ENCODE results near the gene CAB39L. TPM values are rescaled to one million over a fixed set of nuclear protein-coding genes. Genes with fewer than 3 reads are reported as not detected.
A peak's percentile ranks its signal among the peaks of the same experiment; 100 is the strongest.

CAB39L gene
- total and polyA plus RNA-seq, 9 of the 15 experiments (the other 6 are each of a cell fraction or from before 2014, with no cell fraction given): 1.1 to 4.2 (median 2.6) TPM

DNA sequence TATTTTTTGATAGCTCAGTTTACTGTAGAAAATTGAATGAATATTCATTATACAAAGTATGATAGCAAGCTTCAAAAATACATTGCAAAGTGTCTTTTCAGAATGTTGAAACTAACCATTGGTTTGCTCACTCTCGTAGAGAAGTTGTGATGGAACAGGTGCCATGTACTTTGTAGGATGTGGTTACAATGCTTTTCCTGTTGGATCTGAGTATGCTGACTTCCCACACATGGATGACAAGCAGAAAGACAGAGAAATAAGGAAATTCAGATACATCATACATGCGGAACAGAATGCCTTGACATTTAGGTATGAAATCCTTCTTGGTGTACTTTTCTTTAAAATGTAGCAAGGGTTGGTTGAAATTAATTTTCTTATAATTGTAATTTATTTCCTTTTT is 165.7 kb downstream of the CAB39L start:
- H3K4me2 ChIP-seq (ENCODE audit: insufficient read depth, low read length): no peak overlapping the region
- H4K20me1 ChIP-seq (replicated peaks; ENCODE audit: control insufficient read depth, insufficient read depth, low read length): no peaks in the 10 kb centered on the region
- in situ Hi-C loops (cut with MboI) (no loop called here), intact Hi-C loops (cut with micrococcal nuclease) (no loop called here)
- no peaks in the 10 kb centered on the region for H3K79me2 ChIP-seq (ENCODE audit: control insufficient read depth, insufficient read depth, low read length)
- H3K9me3 ChIP-seq (replicated peaks; ENCODE audit: control insufficient read depth, insufficient read depth, low read depth, low read length): no peaks in the 10 kb centered on the region
- H3K4me3 ChIP-seq: no peak overlapping the region
- H3K27me3 ChIP-seq (ENCODE audit: control insufficient read depth in 2 of 2, insufficient read depth in 2 of 2, low read length in 2 of 2): no peaks in the 10 kb centered on the region
- BruUV-seq (replicated peaks): no TSS peak
- H2AFZ ChIP-seq (ENCODE audit: low read depth, low read length): no peak overlapping the region
- no peaks in the 10 kb centered on the region for H3K4me1 ChIP-seq (replicated peaks in 1 of 2; ENCODE audit: control insufficient read depth in 2 of 2, insufficient read depth in 2 of 2, low read length in 2 of 2)
- ATAC-seq (no peak), DNase-seq (ENCODE audit: extremely low read depth in 1 of 4, low spot score in 3 of 4) (no peak), FAIRE-seq (no peak)
- H3K9ac ChIP-seq (ENCODE audit: insufficient read depth in 1 of 2, low read depth in 2 of 2, low read length in 2 of 2): no peak overlapping the region
- H3K27ac ChIP-seq (ENCODE audit: extremely low read depth, low read depth, low read length): no peak overlapping the region
- TF ChIP-seq HDGF (IDR thresholded peaks at IDR 0.05) (no peak), RBM25 (IDR thresholded peaks at IDR 0.05; ENCODE audit: low read depth, low read length, severe bottlenecking) (no peak), SIX5 (IDR thresholded peaks at IDR 0.05; ENCODE audit: borderline replicate concordance in 1 of 2, insufficient read depth in 1 of 2, low read depth in 1 of 2, low read length in 2 of 2) (no peak), ZNF146 (CRISPR knock-in tag; IDR thresholded peaks at IDR 0.05; ENCODE audit: unreplicated experiment) (no peak)
- no peaks in the 10 kb centered on the region for H3K36me3 ChIP-seq (ENCODE audit: control insufficient read depth, insufficient read depth, low read length)
- H3K9me1 ChIP-seq (ENCODE audit: control insufficient read depth, insufficient read depth, low read length): no peaks in the 10 kb centered on the region
- 86% methylated on average over 2 of the region's 2 CpGs for WGBS (ENCODE audit: insufficient coverage, low coverage, missing lambda C conversion rate)
- CTCF ChIA-PET (ENCODE audit: low intra/inter-chr PET ratio): interaction anchor here (0.6 kb wide), 1 partner anchor 14 kb away, joined by 3 read pairs; no protein-coding TSS in a partner anchor
- POLR2A ChIA-PET: no interaction called here

DNA sequence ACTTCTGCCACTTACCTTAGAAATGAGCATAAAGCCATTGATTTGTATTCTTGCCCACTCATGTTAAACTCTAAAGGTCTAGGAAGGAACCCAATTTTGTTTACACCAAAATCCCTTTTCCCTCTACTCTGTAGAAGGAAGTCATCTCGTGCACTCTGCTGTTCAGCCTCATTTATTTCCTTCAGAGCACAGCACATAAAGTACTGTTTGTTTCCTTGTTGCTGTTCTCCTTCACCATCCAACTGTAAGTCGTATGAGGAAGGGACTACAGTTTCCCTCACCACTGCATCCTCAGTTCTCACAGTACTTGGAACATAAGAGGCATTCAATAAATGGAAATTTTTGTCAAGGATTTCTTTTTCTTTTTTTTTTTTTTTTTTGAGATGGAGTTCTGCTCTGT is 171.6 kb downstream of the CAB39L start:
- H2AFZ ChIP-seq (ENCODE audit: low read depth, low read length): no peak overlapping the region
- 10% methylated on average over 1 of the region's 2 CpGs for WGBS (ENCODE audit: insufficient coverage, low coverage, missing lambda C conversion rate)
- BruUV-seq (replicated peaks): no TSS peak
- ChIA-PET CTCF (ENCODE audit: low intra/inter-chr PET ratio) (no interaction called here), POLR2A (no interaction called here)
- no peaks in the 10 kb centered on the region for H3K9me3 ChIP-seq (replicated peaks; ENCODE audit: control insufficient read depth, insufficient read depth, low read depth, low read length)
- no peak overlapping the region for H3K4me3 ChIP-seq
- TF ChIP-seq LARP7 (IDR thresholded peaks at IDR 0.05) (no peak), TRIM24 (IDR thresholded peaks at IDR 0.05) (no peak), HMG20B (CRISPR knock-in tag; IDR thresholded peaks at IDR 0.05) (no peak), HMG20A (CRISPR knock-in tag; conservative IDR thresholded peaks at IDR 0.05) (no peak), MEF2D (tag; conservative IDR thresholded peaks at IDR 0.05; ENCODE audit: low read depth) (no peak)
- TF ChIP-seq, protein P1, sequence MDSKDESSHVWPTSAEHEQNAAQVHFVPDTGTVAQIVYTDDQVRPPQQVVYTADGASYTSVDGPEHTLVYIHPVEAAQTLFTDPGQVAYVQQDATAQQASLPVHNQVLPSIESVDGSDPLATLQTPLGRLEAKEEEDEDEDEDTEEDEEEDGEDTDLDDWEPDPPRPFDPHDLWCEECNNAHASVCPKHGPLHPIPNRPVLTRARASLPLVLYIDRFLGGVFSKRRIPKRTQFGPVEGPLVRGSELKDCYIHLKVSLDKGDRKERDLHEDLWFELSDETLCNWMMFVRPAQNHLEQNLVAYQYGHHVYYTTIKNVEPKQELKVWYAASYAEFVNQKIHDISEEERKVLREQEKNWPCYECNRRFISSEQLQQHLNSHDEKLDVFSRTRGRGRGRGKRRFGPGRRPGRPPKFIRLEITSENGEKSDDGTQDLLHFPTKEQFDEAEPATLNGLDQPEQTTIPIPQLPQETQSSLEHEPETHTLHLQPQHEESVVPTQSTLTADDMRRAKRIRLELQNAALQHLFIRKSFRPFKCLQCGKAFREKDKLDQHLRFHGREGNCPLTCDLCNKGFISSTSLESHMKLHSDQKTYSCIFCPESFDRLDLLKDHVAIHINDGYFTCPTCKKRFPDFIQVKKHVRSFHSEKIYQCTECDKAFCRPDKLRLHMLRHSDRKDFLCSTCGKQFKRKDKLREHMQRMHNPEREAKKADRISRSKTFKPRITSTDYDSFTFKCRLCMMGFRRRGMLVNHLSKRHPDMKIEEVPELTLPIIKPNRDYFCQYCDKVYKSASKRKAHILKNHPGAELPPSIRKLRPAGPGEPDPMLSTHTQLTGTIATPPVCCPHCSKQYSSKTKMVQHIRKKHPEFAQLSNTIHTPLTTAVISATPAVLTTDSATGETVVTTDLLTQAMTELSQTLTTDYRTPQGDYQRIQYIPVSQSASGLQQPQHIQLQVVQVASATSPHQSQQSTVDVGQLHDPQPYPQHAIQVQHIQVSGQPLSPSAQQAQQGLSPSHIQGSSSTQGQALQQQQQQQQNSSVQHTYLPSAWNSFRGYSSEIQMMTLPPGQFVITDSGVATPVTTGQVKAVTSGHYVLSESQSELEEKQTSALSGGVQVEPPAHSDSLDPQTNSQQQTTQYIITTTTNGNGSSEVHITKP (IDR thresholded peaks at IDR 0.05; ENCODE audit: partially characterized antibody): peak; percentile 30
- no peak for DNase-seq (ENCODE audit: extremely low read depth in 1 of 4, low spot score in 3 of 4)
- H3K9ac ChIP-seq (ENCODE audit: insufficient read depth in 1 of 2, low read depth in 2 of 2, low read length in 2 of 2): no peak overlapping the region
- in situ Hi-C loops (cut with MboI) (no loop called here), intact Hi-C loops (cut with micrococcal nuclease) (no loop called here)
- no peaks in the 10 kb centered on the region for H3K79me2 ChIP-seq (ENCODE audit: control insufficient read depth, insufficient read depth, low read length)
- no peaks in the 10 kb centered on the region for H4K20me1 ChIP-seq (replicated peaks; ENCODE audit: control insufficient read depth, insufficient read depth, low read length)
- H3K27ac ChIP-seq (ENCODE audit: extremely low read depth, low read depth, low read length): no peak overlapping the region
- no peak overlapping the region for H3K4me2 ChIP-seq (ENCODE audit: insufficient read depth, low read length)
- H3K36me3 ChIP-seq (ENCODE audit: control insufficient read depth, insufficient read depth, low read length): no peaks in the 10 kb centered on the region
- no peaks in the 10 kb centered on the region for H3K27me3 ChIP-seq (ENCODE audit: control insufficient read depth in 2 of 2, insufficient read depth in 2 of 2, low read length in 2 of 2)
- no peaks in the 10 kb centered on the region for H3K9me1 ChIP-seq (ENCODE audit: control insufficient read depth, insufficient read depth, low read length)
- ATAC-seq: no peak
- FAIRE-seq: no peak
- no peaks in the 10 kb centered on the region for H3K4me1 ChIP-seq (replicated peaks in 1 of 2; ENCODE audit: control insufficient read depth in 2 of 2, insufficient read depth in 2 of 2, low read length in 2 of 2)

All from K562 (cell line).